Spleen (tissue), 11 donors: ENCODE data around the gene HMBS. TPM values are rescaled to one million over a fixed set of nuclear protein-coding genes. Genes with fewer than 3 reads are reported as not detected.
A peak's percentile ranks its signal among the peaks of the same experiment; 100 is the strongest.

Experiments used
- DNase-seq: peaks from one replicate; pipeline ENCODE4 v3.0.0-alpha.2; 2020
- H3K27ac ChIP-seq, 8 donors: fragments of 200-600 bp; sonication (generic) in 7 of 8; 1 replicate in 4 of 8; 2 replicates in 4 of 8; pipeline versions ENCODE4 v1.5.0 to v1.8.0; 2016 to 2021; ENCODE audit warnings: inconsistent platforms in 4 of 8, mild to moderate bottlenecking in 4 of 8, moderate library complexity in 1 of 8
- H3K27me3 ChIP-seq, 7 donors: fragments of 200-600 bp; sonication (generic) in 6 of 7; replicated peaks in 1 of 7; 1 replicate in 4 of 7; 2 replicates in 3 of 7; pipeline versions ENCODE4 v1.5.0 to v1.8.0; 2016 to 2021; ENCODE audit warnings: inconsistent platforms in 3 of 7, mild to moderate bottlenecking in 1 of 7
- H3K36me3 ChIP-seq, 6 donors: fragments of 200-600 bp; sonication (generic) in 5 of 6; 1 replicate in 4 of 6; 2 replicates in 2 of 6; pipeline versions ENCODE4 v1.5.0 to v1.8.0; 2016 to 2021; ENCODE audit warnings: inconsistent platforms in 2 of 6
- H3K4me1 ChIP-seq, 6 donors: fragments of 200-600 bp; sonication (generic) in 5 of 6; 1 replicate in 3 of 6; 2 replicates in 3 of 6; pipeline versions ENCODE4 v1.5.0 to v1.8.0; 2016 to 2021; ENCODE audit warnings: inconsistent platforms in 3 of 6
- H3K4me3 ChIP-seq, 8 donors: fragments of 200-600 bp; sonication (generic) in 7 of 8; 1 replicate in 4 of 8; 2 replicates in 4 of 8; pipeline versions ENCODE4 v1.5.0 to v1.8.0; 2016 to 2021; ENCODE audit warnings: inconsistent platforms in 4 of 8, mild to moderate bottlenecking in 4 of 8, moderate library complexity in 2 of 8
- H3K9me3 ChIP-seq, 8 donors: fragments of 200-600 bp; sonication (generic) in 7 of 8; 1 replicate in 4 of 8; 2 replicates in 4 of 8; pipeline versions ENCODE4 v1.5.0 to v1.8.0; 2016 to 2021; ENCODE audit warnings: inconsistent platforms in 4 of 8
- POLR2A ChIP-seq, 3 donors: fragments of 450-650 bp; IDR thresholded peaks; one replicate each; pipeline ENCODE4 v1.5.1; 2017; ENCODE audit warnings: antibody characterized with exemption in 3 of 3, mild to moderate bottlenecking in 1 of 3
- POLR2AphosphoS5 ChIP-seq, 3 donors: sonication (generic); formaldehyde crosslinking; IDR thresholded peaks; one replicate each; pipeline ENCODE4 v1.5.1; 2017; ENCODE audit warnings: antibody characterized with exemption in 3 of 3
- WGBS, 5 donors: extraction: QIAGEN DNeasy Blood & Tissue Kit in 3 of 5; methylation state at CpG; one replicate each; pipeline versions ENCODE4 v1.1.5 to v1.1.7; 2013 to 2018; 5-methylcytosine and 5-hydroxymethylcytosine counted together
- intact Hi-C: fragments of 100-400 bp; cut with DNase I; formaldehyde crosslinking; loops from one replicate; pipeline ENCODE4 v1.15.0; 2023; ENCODE audit warnings: low total_unique reads
- polyA plus RNA-seq, 3 donors: library from polyadenylated mRNA; stranded (reverse); fragments of 200-250 nt; gene quantifications; one replicate each; pipeline ENCODE4 v1.2.1, GENCODE V29; 2013
- total RNA-seq, 7 donors: library from RNA; depleted of rRNA in 3 of 7; stranded (reverse); fragments of >200 nt in 3 of 7; fragmentation: NEBNext Ultra II Directional in 4 of 7; extraction: Animal tissue kit (Norgen Biotek cat#: 25700) in 4 of 7; gene quantifications; one replicate each; pipeline versions ENCODE4 v1.1.0 to v1.2.1, GENCODE V29; 2016 to 2021
- TF ChIP-seq, protein P1 (sequence below), 11 experiments: fragments of 200-600 bp in 7 of 11; fragments of 450-650 bp in 4 of 11; sonication (generic) in 4 of 11; IDR thresholded peaks in 8 of 11; conservative IDR thresholded peaks in 3 of 11; 1 replicate in 7 of 11; 2 replicates in 4 of 11; pipeline versions ENCODE4 v1.4.0 to v1.8.0; 2016 to 2021; ENCODE audit warnings: antibody characterized with exemption in 11 of 11, inconsistent platforms in 4 of 11, mild to moderate bottlenecking in 1 of 11
- donor health status: healthy with polysubstance abuse.
- donor health status: DM: no; HTN: no; CAD: no; lungs with moderate emphysema.
- donor health status: DM: no; HTN: no; CAD: no.
- donor health status: Bipolar disorder and iron deficiency.
- donor health status: healthy.
- donor health status: DM: no; HTN: no; CAD: no.
- donor health status: DM: yes; HTN: yes; CAD: no.

Gene HMBS
- total and polyA plus RNA-seq, 10 donors: 7.4 to 42.6 (median 19.8) TPM

- Histone ChIP-seq H3K4me3 (no peak overlapping the region), H3K9me3 (no peaks in the 10 kb centered on the region), H3K36me3 (peaks cover 4 to 95% (median 85%) of the 10 kb centered on the region in 6 donors), H3K27me3 (no peaks in the 10 kb centered on the region), H3K27ac (no peak overlapping the region), H3K4me1 (peaks cover 0 to 14% (median 4%) of the 10 kb centered on the region in 6 donors)
- peak; percentile 48 for DNase-seq
- TF ChIP-seq POLR2AphosphoS5 (IDR thresholded peaks at IDR 0.05): no peak
- WGBS, 5 donors: 84 to 96% (median 94%) methylated on average over 9 of the region's 9 CpGs
- intact Hi-C loops: no loop called here
These were observed 36.0 kb upstream of the HMBS start for GRCh38 chr11:119048644-119049043.

DNA sequence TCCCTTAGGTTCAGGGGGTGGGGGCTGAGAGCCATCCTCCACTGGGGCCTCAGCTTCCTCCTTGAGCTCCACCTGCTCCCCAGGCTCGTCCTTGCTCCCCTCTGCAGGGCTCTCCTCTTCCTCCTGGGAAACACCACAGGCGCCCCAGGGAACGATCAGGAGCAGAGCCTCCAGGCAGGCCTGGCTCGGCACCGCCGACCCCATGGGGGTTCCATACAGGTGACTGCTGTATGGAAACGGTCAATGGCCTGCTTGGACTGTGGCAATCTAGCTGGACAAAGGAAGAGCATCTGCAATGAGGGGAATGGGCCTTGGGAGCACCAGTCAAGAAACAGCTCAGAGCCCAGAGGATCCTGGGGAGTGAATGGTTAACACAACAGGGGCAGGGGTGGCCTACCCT, 35.6 kb upstream of the HMBS start:
- no peak for TF ChIP-seq POLR2A (IDR thresholded peaks at IDR 0.05)
- TF ChIP-seq, protein P1, sequence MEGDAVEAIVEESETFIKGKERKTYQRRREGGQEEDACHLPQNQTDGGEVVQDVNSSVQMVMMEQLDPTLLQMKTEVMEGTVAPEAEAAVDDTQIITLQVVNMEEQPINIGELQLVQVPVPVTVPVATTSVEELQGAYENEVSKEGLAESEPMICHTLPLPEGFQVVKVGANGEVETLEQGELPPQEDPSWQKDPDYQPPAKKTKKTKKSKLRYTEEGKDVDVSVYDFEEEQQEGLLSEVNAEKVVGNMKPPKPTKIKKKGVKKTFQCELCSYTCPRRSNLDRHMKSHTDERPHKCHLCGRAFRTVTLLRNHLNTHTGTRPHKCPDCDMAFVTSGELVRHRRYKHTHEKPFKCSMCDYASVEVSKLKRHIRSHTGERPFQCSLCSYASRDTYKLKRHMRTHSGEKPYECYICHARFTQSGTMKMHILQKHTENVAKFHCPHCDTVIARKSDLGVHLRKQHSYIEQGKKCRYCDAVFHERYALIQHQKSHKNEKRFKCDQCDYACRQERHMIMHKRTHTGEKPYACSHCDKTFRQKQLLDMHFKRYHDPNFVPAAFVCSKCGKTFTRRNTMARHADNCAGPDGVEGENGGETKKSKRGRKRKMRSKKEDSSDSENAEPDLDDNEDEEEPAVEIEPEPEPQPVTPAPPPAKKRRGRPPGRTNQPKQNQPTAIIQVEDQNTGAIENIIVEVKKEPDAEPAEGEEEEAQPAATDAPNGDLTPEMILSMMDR (IDR thresholded peaks at IDR 0.05 in 8 of 11, conservative IDR thresholded peaks at IDR 0.05 in 3 of 11): no peak
- no peak for TF ChIP-seq POLR2AphosphoS5 (IDR thresholded peaks at IDR 0.05)
- Histone ChIP-seq H3K27me3 (no peaks in the 10 kb centered on the region), H3K36me3 (peaks cover 4 to 100% (median 89%) of the 10 kb centered on the region in 6 donors), H3K27ac (no peak overlapping the region), H3K4me3 (no peak overlapping the region), H3K4me1 (peaks cover 0 to 17% (median 4%) of the 10 kb centered on the region in 6 donors), H3K9me3 (no peaks in the 10 kb centered on the region)
- 92 to 97% (median 93%) methylated on average over 7 of the region's 7 CpGs for WGBS, 5 donors
- intact Hi-C loops: no loop called here
- DNase-seq: peak; percentile 60

DNA sequence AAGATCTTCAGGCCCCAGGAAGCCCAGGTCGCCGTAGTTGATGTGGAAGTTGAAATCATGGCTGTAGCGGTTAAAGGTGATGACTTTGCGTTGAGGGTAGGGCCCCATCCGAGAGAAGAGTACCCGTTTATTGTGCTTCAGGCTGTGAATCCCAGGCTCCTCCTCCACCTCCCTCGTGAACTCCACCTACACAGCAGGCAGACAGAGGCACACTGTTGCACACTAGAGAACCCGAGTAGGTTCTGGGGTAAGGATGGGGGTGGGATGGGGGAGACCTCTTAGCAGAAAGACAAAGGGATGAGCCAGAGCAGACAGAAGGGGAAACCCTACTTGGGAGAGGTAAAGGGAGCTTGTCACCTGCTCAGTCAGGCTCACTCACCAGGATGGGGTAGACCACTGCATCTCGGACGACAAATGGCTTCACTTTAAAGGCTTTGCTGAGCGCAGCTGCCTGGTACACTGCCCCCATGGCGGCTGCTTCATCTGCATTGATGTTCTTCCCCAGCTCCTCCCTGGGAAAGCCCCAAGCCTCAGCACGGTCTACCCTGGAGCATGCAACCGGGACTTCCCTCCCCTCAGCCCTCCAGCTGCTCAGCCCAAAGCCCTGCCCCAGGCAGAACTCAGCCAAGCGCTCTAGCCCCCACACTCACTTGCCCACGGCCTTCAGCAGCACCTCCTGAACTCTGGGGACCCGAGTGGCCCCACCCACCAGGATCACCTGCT, 33.1 kb upstream of the HMBS start:
- TF ChIP-seq, protein P1 (IDR thresholded peaks at IDR 0.05 in 8 of 11, conservative IDR thresholded peaks at IDR 0.05 in 3 of 11): no peak
- TF ChIP-seq POLR2AphosphoS5 (IDR thresholded peaks at IDR 0.05): peak in 1 of 3 donors; percentile 19
- intact Hi-C loops: no loop called here
- WGBS, 5 donors: 62 to 74% (median 72%) methylated on average over 17 of the region's 17 CpGs
- no peaks in the 10 kb centered on the region for H3K27me3 ChIP-seq
- H3K4me1 ChIP-seq: peaks cover 13 to 42% (median 19%) of the 10 kb centered on the region in 6 donors
- no peak overlapping the region for H3K27ac ChIP-seq
- peak; percentile 72 for DNase-seq
- no peak overlapping the region for H3K4me3 ChIP-seq
- peaks cover 4 to 89% (median 84%) of the 10 kb centered on the region in 6 donors for H3K36me3 ChIP-seq
- no peaks in the 10 kb centered on the region for H3K9me3 ChIP-seq

- WGBS, 5 donors: 89 to 94% (median 90%) methylated on average over 22 to 23 of the region's 23 CpGs
- Histone ChIP-seq H3K27me3 (no peaks in the 10 kb centered on the region), H3K27ac (no peak overlapping the region), H3K36me3 (peaks cover 4 to 82% (median 77%) of the 10 kb centered on the region in 6 donors), H3K4me3 (no peak overlapping the region), H3K4me1 (peaks cover 13 to 45% (median 19%) of the 10 kb centered on the region in 6 donors), H3K9me3 (no peaks in the 10 kb centered on the region)
- DNase-seq: peak; percentile 42
- TF ChIP-seq POLR2AphosphoS5 (IDR thresholded peaks at IDR 0.05) (no peak), POLR2A (IDR thresholded peaks at IDR 0.05) (no peak)
- TF ChIP-seq, protein P1 (IDR thresholded peaks at IDR 0.05 in 8 of 11, conservative IDR thresholded peaks at IDR 0.05 in 3 of 11): no peak
- intact Hi-C loops: no loop called here
These were observed 32.4 kb upstream of the HMBS start for GRCh38 chr11:119052163-119052814.
